A673 (cell line): ENCODE measurements around the gene RNF225. TPM values are rescaled to one million over a fixed set of nuclear protein-coding genes. Genes with fewer than 3 reads are reported as not detected.
"Not testable (repeated sequence)": the region's sequence is repeated elsewhere in the genome, so short reads cannot be mapped to it uniquely, and the experiment has no call there.

ENCODE experiments used
- BruUV-seq: library from RNA; stranded (reverse); fragments of 400-500 nt; replicated peaks from 2 replicates; lab custom pipeline; 2021; lab: Mats Ljungman, UMichigan
- CTCF ChIA-PET: fragments of 300-600 bp; sonication (Branson Sonifier 250); formaldehyde crosslinking; loops from one replicate; lab custom pipeline; 2022; ENCODE audit warnings: antibody characterized with exemption; lab: Charles Lee
- POLR2A ChIA-PET: fragments of 300-600 bp; sonication (Branson Sonifier 250); formaldehyde crosslinking; loops from one replicate; lab custom pipeline; 2022; ENCODE audit warnings: antibody characterized with exemption; ENCODE audit not compliant: low non-redundant PET; lab: Charles Lee
- DNase-seq: peaks from one replicate; pipeline ENCODE4 v3.0.0-alpha.2; 2015; ENCODE audit warnings: low spot score
- H3K27ac ChIP-seq: fragments of 200-600 bp; sonication (generic); 2 replicates; pipeline ENCODE4 v1.5.1; 2016; ENCODE audit warnings: mixed run types, low read depth, mild to moderate bottlenecking, mixed read lengths, antibody characterized with exemption, low read length; ENCODE audit not compliant: poor library complexity, severe bottlenecking
- H3K27me3 ChIP-seq: fragments of 200-600 bp; sonication (generic); replicated peaks from 2 replicates; pipeline ENCODE4 v1.6.1; 2017; ENCODE audit warnings: mixed run types, low read depth, mild to moderate bottlenecking, mixed read lengths, antibody characterized with exemption, low read length; ENCODE audit not compliant: insufficient read depth, poor library complexity
- H3K36me3 ChIP-seq: fragments of 200-600 bp; sonication (generic); 2 replicates; pipeline ENCODE4 v1.6.1; 2016; ENCODE audit warnings: mixed run types, mild to moderate bottlenecking, mixed read lengths, antibody characterized with exemption, low read length; ENCODE audit not compliant: insufficient read depth, poor library complexity, severe bottlenecking
- H3K4me1 ChIP-seq: fragments of 200-600 bp; sonication (generic); 2 replicates; pipeline ENCODE4 v1.6.1; 2017; ENCODE audit warnings: mixed run types, mild to moderate bottlenecking, mixed read lengths, antibody characterized with exemption, low read length; ENCODE audit not compliant: insufficient read depth, poor library complexity, severe bottlenecking
- H3K4me3 ChIP-seq: fragments of 200-600 bp; sonication (generic); 2 replicates; pipeline ENCODE4 v1.5.1; 2016; ENCODE audit warnings: low read depth, mixed run types, mild to moderate bottlenecking, mixed read lengths, low read length; ENCODE audit not compliant: poor library complexity, severe bottlenecking
- H3K9me3 ChIP-seq: fragments of 200-600 bp; sonication (generic); 2 replicates; pipeline ENCODE4 v1.6.1; 2016; ENCODE audit warnings: mixed run types, low read depth, mild to moderate bottlenecking, mixed read lengths, antibody characterized with exemption, low read length; ENCODE audit not compliant: poor library complexity, severe bottlenecking
- EZH2 ChIP-seq: fragments of 200-600 bp; sonication (generic); IDR thresholded peaks from 2 replicates; pipeline ENCODE4 v1.6.1; 2017; ENCODE audit warnings: borderline replicate concordance, low read depth, mild to moderate bottlenecking, mixed read lengths, antibody characterized with exemption, low read length; ENCODE audit not compliant: poor library complexity, severe bottlenecking
- intact Hi-C: fragments of 100-400 bp; cut with micrococcal nuclease; formaldehyde crosslinking; loops from one replicate; pipeline ENCODE4 v1.10.0; 2022; ENCODE audit not compliant: unreplicated experiment
- total RNA-seq: library from RNA; stranded (reverse); gene quantifications from 2 replicates; pipeline ENCODE4 v1.2.3, GENCODE V29; 2021
- TF ChIP-seq, protein P1 (sequence below): fragments of 300-800, 200-600 bp; sonication (generic); conservative IDR thresholded peaks from 2 replicates; pipeline ENCODE4 v1.5.1; 2017; ENCODE audit warnings: low read depth, mild to moderate bottlenecking, antibody characterized with exemption, low read length, moderate library complexity, mixed read lengths

The RNF225 gene
- total RNA-seq, 1 experiment from 2014 or later, result 0.60 TPM

GRCh38 chr19:58401840-58402421, 6.5 kb downstream of the RNF225 start:
- H3K36me3 ChIP-seq, result no peaks in the 10 kb centered on the region
- POLR2A ChIA-PET, result no interaction called here
- no peak for DNase-seq
- no TSS peak for BruUV-seq
- no peak for TF ChIP-seq EZH2
- TF ChIP-seq, protein P1, sequence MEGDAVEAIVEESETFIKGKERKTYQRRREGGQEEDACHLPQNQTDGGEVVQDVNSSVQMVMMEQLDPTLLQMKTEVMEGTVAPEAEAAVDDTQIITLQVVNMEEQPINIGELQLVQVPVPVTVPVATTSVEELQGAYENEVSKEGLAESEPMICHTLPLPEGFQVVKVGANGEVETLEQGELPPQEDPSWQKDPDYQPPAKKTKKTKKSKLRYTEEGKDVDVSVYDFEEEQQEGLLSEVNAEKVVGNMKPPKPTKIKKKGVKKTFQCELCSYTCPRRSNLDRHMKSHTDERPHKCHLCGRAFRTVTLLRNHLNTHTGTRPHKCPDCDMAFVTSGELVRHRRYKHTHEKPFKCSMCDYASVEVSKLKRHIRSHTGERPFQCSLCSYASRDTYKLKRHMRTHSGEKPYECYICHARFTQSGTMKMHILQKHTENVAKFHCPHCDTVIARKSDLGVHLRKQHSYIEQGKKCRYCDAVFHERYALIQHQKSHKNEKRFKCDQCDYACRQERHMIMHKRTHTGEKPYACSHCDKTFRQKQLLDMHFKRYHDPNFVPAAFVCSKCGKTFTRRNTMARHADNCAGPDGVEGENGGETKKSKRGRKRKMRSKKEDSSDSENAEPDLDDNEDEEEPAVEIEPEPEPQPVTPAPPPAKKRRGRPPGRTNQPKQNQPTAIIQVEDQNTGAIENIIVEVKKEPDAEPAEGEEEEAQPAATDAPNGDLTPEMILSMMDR, result no peak
- H3K9me3 ChIP-seq, result no peaks in the 10 kb centered on the region
- no peaks in the 10 kb centered on the region for H3K27me3 ChIP-seq
- peak overlapping the region; percentile 88 for H3K27ac ChIP-seq
- H3K4me1 ChIP-seq, result peaks cover 14% of the 10 kb centered on the region
- CTCF ChIA-PET, result no interaction called here
- H3K4me3 ChIP-seq, result peak overlapping the region; percentile 72
- intact Hi-C loops, result loop anchor here (1.0 kb wide), 1 partner anchor 157 kb away; no protein-coding TSS in a partner anchor

DNA sequence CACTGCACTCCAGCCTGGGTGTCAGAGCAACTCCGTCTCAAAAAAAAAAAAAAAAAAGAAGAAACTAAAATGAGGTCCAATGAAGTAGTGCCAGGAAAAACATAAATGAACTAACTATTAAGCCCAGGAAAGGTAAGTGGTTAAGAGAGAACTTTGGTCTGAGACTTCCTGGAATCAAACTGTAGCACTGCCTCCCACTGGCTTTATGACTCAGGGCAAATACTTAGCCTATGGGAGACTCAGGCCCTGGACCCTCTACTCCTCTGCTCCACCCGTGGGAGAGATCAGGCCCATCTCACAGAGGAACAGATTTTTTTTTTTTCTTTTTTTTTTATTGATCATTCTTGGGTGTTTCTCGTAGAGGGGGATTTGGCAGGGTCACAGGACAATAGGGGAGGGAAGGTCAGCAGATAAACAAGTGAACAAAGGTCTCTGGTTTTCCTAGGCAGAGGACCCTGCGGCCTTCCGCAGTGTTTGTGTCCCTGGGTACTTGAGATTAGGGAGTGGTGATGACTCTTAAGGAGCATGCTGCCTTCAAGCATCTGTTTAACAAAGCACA, 8.5 kb downstream of the RNF225 start:
- H3K9me3 ChIP-seq, BruUV-seq, H3K27me3 ChIP-seq, H3K36me3 ChIP-seq, intact Hi-C loops, DNase-seq, CTCF ChIA-PET, H3K4me3 ChIP-seq, H3K27ac ChIP-seq: not testable (repeated sequence)
- H3K4me1 ChIP-seq, result peaks cover 17% of the 10 kb centered on the region
- POLR2A ChIA-PET, result interaction anchor here (0.7 kb wide), 1 partner anchor 41 kb away, joined by 15 read pairs; no protein-coding TSS in a partner anchor

DNA sequence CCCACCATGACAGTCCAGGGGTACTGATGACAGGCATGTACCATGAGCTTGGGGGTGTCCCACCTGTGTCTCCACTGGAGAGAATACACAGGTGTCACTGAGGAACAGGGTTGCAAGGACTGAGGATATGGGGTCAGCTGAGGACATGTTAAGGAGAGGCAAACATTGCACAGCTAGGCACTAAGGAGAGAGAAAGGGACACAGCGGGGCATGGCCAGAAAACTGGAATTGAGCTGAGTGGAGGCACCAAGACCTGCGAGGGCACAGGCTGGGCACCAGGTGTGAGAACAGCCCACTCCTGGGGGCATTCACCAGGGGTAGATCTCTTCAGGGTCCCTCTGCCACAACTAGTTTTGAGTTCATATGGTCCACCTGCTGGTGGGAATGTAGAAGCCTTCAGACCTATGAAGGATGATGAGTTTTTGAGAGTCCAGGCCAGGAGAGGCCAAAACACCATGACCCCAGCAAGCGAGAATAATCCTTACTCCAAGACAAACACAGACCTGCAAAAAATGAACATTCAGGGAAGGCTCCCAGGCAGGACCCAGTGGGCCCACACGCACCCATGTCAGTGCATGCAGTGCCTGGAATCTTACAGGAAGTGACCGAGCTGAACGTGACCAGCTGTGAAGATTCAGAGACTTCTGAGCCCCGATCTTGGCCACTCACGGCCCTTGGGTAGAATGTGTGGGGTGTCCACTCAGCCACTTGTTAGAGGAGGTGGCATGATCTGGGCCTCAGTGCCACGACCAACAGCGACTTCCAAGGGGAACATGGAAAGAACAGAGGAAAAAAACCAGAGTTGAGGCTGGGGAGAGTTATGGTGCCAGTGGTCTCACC, 11.6 kb downstream of the RNF225 start:
- Histone ChIP-seq H3K4me1 (peaks cover 7% of the 10 kb centered on the region), H3K27ac (peak overlapping the region; percentile 91), H3K9me3 (no peaks in the 10 kb centered on the region), H3K4me3 (peak overlapping the region; percentile 94), H3K27me3 (no peaks in the 10 kb centered on the region), H3K36me3 (no peaks in the 10 kb centered on the region)
- intact Hi-C loops, result no loop called here
- TF ChIP-seq, protein P1, result peak; percentile 49
- no peak for TF ChIP-seq EZH2
- ChIA-PET CTCF (no interaction called here), POLR2A (no interaction called here)
- DNase-seq, result no peak
- no TSS peak for BruUV-seq
